ENCODE measurements around the gene EXOC4.

The EXOC4 gene

GRCh38 chr7:133845005-133845404 is 592.1 kb downstream of the EXOC4 start:
- DNase-seq (ENCODE audit: extremely low spot score), result no peak
- CTCF ChIA-PET, result interaction anchor here (1.3 to 1.8 kb wide), 3 partner anchors 9 to 15 kb away, joined by 4 to 6 read pairs (median 5); no protein-coding TSS in a partner anchor
- POLR2A ChIA-PET, result no interaction called here
- TF ChIP-seq CTCF (IDR thresholded peaks at IDR 0.05; ENCODE audit: control extremely low read depth, extremely low read depth, low read depth, missing control alignments), result no peak

- ChIA-PET CTCF (interaction anchor here (0.9 to 1.5 kb wide), 3 partner anchors 10 to 13 kb away, joined by 3 to 4 read pairs (median 3); no protein-coding TSS in a partner anchor), POLR2A (no interaction called here)
- DNase-seq (ENCODE audit: extremely low spot score), result no peak
- no peak for TF ChIP-seq CTCF (IDR thresholded peaks at IDR 0.05; ENCODE audit: control extremely low read depth, extremely low read depth, low read depth, missing control alignments)
These were observed 593.5 kb downstream of the EXOC4 start for GRCh38 chr7:133846203-133846945.

GRCh38 chr7:133850497-133851280 is 597.8 kb downstream of the EXOC4 start:
- ChIA-PET POLR2A (no interaction called here), CTCF (interaction anchor here (0.7 to 1.8 kb wide), 3 partner anchors 11 to 21 kb away, joined by 3 to 4 read pairs (median 3); no protein-coding TSS in a partner anchor)
- no peak for TF ChIP-seq CTCF (IDR thresholded peaks at IDR 0.05; ENCODE audit: control extremely low read depth, extremely low read depth, low read depth, missing control alignments)
- DNase-seq (ENCODE audit: extremely low spot score), result no peak

GRCh38 chr7:133851411-133851810 is 598.5 kb downstream of the EXOC4 start:
- TF ChIP-seq CTCF (IDR thresholded peaks at IDR 0.05; ENCODE audit: control extremely low read depth, extremely low read depth, low read depth, missing control alignments), result no peak
- POLR2A ChIA-PET, result no interaction called here
- CTCF ChIA-PET, result interaction anchor here (0.8 to 1.3 kb wide), 2 partner anchors 10 to 290 kb away, joined by 3 read pairs; no protein-coding TSS in a partner anchor
- DNase-seq (ENCODE audit: extremely low spot score), result no peak

GRCh38 chr7:133853706-133854276 is 600.9 kb downstream of the EXOC4 start:
- ChIA-PET POLR2A (no interaction called here), CTCF (interaction anchor here (0.9 to 2.4 kb wide), 9 partner anchors 8 to 287 kb away, joined by 3 to 7 read pairs (median 4); no protein-coding TSS in a partner anchor)
- TF ChIP-seq CTCF (IDR thresholded peaks at IDR 0.05; ENCODE audit: control extremely low read depth, extremely low read depth, low read depth, missing control alignments), result peak; percentile 10
- peak; percentile 13 for DNase-seq (ENCODE audit: extremely low spot score)

- DNase-seq (ENCODE audit: extremely low spot score), result peak; percentile 29
- peak; percentile 20 for TF ChIP-seq CTCF (IDR thresholded peaks at IDR 0.05; ENCODE audit: control extremely low read depth, extremely low read depth, low read depth, missing control alignments)
- ChIA-PET CTCF (interaction anchor here (0.6 to 2.4 kb wide), 10 partner anchors 9 to 287 kb away, joined by 3 to 7 read pairs (median 4); no protein-coding TSS in a partner anchor), POLR2A (no interaction called here)
These were observed 601.9 kb downstream of the EXOC4 start for GRCh38 chr7:133854739-133855138.

Data from GM10248 (cell line).